H1 (cell line): Measurements from ENCODE around the gene TFDP3. TPM values are rescaled to one million over a fixed set of nuclear protein-coding genes. Genes with fewer than 3 reads are reported as not detected.

Source experiments
- CTCF ChIA-PET: fragments of 300-600 bp; sonication (Branson Sonifier 250); formaldehyde crosslinking; loops from one replicate; lab custom pipeline; 2021; ENCODE audit not compliant: partially characterized antibody; lab: Charles Lee
- POLR2A ChIA-PET: fragments of 300-600 bp; sonication (Branson Sonifier 250); formaldehyde crosslinking; loops from one replicate; lab custom pipeline; 2021; ENCODE audit warnings: inconsistent platforms; ENCODE audit not compliant: partially characterized antibody; lab: Charles Lee
- DNase-seq, 2 experiments: peaks; one replicate each; pipeline versions ENCODE4 v3.0.0 to v3.0.0-alpha.2; 2010 to 2022; ENCODE audit warnings: low spot score in 2 of 2, low read depth in 1 of 2, mixed read lengths in 1 of 2
- FAIRE-seq: peaks from 2 replicates; lab custom pipeline; 2011; peaks lifted over from hg19 to GRCh38; lab: Jason Lieb, UNC
- H2AFZ ChIP-seq: 2 replicates; pipeline ENCODE4 v1.8.1; 2012; ENCODE audit warnings: low read length, inconsistent platforms
- H2AK5ac ChIP-seq: 2 replicates; pipeline ENCODE4 v1.6.1; 2013; ENCODE audit warnings: low read depth, low read length
- H2BK120ac ChIP-seq: replicated peaks from 2 replicates; pipeline ENCODE3; 2013; ENCODE audit warnings: low read depth, low read length, inconsistent platforms
- H2BK12ac ChIP-seq: 2 replicates; pipeline ENCODE4 v1.6.1; 2013; ENCODE audit warnings: low read depth, low read length
- H2BK15ac ChIP-seq: 2 replicates; pipeline ENCODE4 v1.6.1; 2013; ENCODE audit warnings: low read length
- H2BK20ac ChIP-seq: 2 replicates; pipeline ENCODE4 v1.6.1; 2013; ENCODE audit warnings: low read length
- H2BK5ac ChIP-seq: 2 replicates; pipeline ENCODE4 v1.6.1; 2013; ENCODE audit warnings: low read depth, low read length
- H3K14ac ChIP-seq: 2 replicates; pipeline ENCODE4 v1.6.1; 2013; ENCODE audit warnings: inconsistent platforms; ENCODE audit not compliant: insufficient read length
- H3K18ac ChIP-seq: 2 replicates; pipeline ENCODE4 v1.6.1; 2013; ENCODE audit warnings: low read length; ENCODE audit errors: extremely low read depth
- H3K23ac ChIP-seq: 2 replicates; pipeline ENCODE4 v1.6.1; 2013; ENCODE audit warnings: inconsistent platforms; ENCODE audit not compliant: insufficient read length
- H3K23me2 ChIP-seq: 2 replicates; pipeline ENCODE4 v1.6.1; 2013; ENCODE audit warnings: low read depth, low read length
- H3K27ac ChIP-seq: 2 replicates; pipeline ENCODE4 v1.6.1; 2011; ENCODE audit warnings: low read depth, low read length, inconsistent platforms
- H3K27me3 ChIP-seq, 4 experiments: replicated peaks in 1 of 4; 1 replicate in 1 of 4; 2 replicates in 3 of 4; pipeline versions ENCODE4 v1.6.1 to v1.8.1; 2011 to 2013; ENCODE audit warnings: low read length in 3 of 4, mild to moderate bottlenecking in 3 of 4, inconsistent platforms in 2 of 4, mixed read lengths in 2 of 4, moderate library complexity in 1 of 4; ENCODE audit not compliant: control insufficient read depth in 3 of 4, insufficient read depth in 3 of 4; ENCODE audit errors: extremely low read depth in 1 of 4
- H3K36me3 ChIP-seq, 4 experiments: 2 replicates each; pipeline versions ENCODE4 v1.6.1 to v1.8.1; 2011 to 2013; ENCODE audit warnings: mild to moderate bottlenecking in 4 of 4, low read length in 3 of 4, moderate library complexity in 2 of 4, control low read depth in 1 of 4, inconsistent platforms in 1 of 4; ENCODE audit not compliant: insufficient read depth in 4 of 4, control insufficient read depth in 2 of 4
- H3K4ac ChIP-seq: replicated peaks from 2 replicates; pipeline ENCODE3; 2013; ENCODE audit warnings: low read length, low read depth, mixed read lengths, inconsistent platforms; ENCODE audit not compliant: insufficient read length
- H3K4me1 ChIP-seq, 4 experiments: replicated peaks in 1 of 4; 1 replicate in 1 of 4; 2 replicates in 3 of 4; pipeline versions ENCODE4 v1.6.1 to v1.8.1; 2011 to 2013; ENCODE audit warnings: low read length in 3 of 4, inconsistent platforms in 2 of 4, mixed read lengths in 1 of 4; ENCODE audit not compliant: insufficient read depth in 4 of 4, control insufficient read depth in 3 of 4
- H3K4me2 ChIP-seq, 2 experiments: 2 replicates each; pipeline versions ENCODE4 v1.6.1 to v1.8.1; 2011 to 2013; ENCODE audit warnings: low read depth in 2 of 2, low read length in 2 of 2, control low read depth in 1 of 2, inconsistent platforms in 1 of 2, mild to moderate bottlenecking in 1 of 2; ENCODE audit not compliant: insufficient read depth in 1 of 2
- H3K4me3 ChIP-seq, 4 experiments: fragments of 200-600, 300-600 bp in 1 of 4; sonication (generic), shearing (Covaris generic), sonication (Bioruptor Twin) in 1 of 4; 2 replicates each; pipeline versions ENCODE4 v1.5.1 to v1.8.1; 2011 to 2016; ENCODE audit warnings: low read length in 4 of 4, low read depth in 3 of 4, control low read depth in 2 of 4, inconsistent platforms in 2 of 4, mild to moderate bottlenecking in 2 of 4, mixed read lengths in 1 of 4, moderate library complexity in 1 of 4; ENCODE audit not compliant: insufficient read depth in 2 of 4; ENCODE audit errors: extremely low read depth in 1 of 4
- H3K56ac ChIP-seq: replicated peaks from 2 replicates; pipeline ENCODE3; 2013; ENCODE audit warnings: low read depth, mild to moderate bottlenecking, mixed read lengths, low read length, inconsistent platforms; ENCODE audit not compliant: insufficient read length
- H3K79me1 ChIP-seq: 2 replicates; pipeline ENCODE4 v1.6.1; 2013; ENCODE audit warnings: low read depth, low read length, control low read depth
- H3K79me2 ChIP-seq, 2 experiments: 2 replicates each; pipeline versions ENCODE4 v1.6.1 to v1.8.1; 2012 to 2013; ENCODE audit warnings: low read length in 2 of 2, mild to moderate bottlenecking in 2 of 2, inconsistent platforms in 1 of 2; ENCODE audit not compliant: insufficient read depth in 2 of 2, control insufficient read depth in 1 of 2
- H3K9ac ChIP-seq, 4 experiments: replicated peaks in 1 of 4; 1 replicate in 1 of 4; 2 replicates in 3 of 4; pipeline versions ENCODE4 v1.6.1 to v1.8.1; 2011 to 2013; ENCODE audit warnings: low read depth in 3 of 4, low read length in 3 of 4, control low read depth in 2 of 4, mild to moderate bottlenecking in 2 of 4, moderate library complexity in 2 of 4, inconsistent platforms in 1 of 4; ENCODE audit errors: extremely low read depth in 1 of 4
- H3K9me3 ChIP-seq, 2 experiments: 2 replicates each; pipeline versions ENCODE4 v1.6.1 to v1.8.1; 2012 to 2013; ENCODE audit warnings: mild to moderate bottlenecking in 2 of 2, moderate library complexity in 2 of 2, control low read depth in 1 of 2, inconsistent platforms in 1 of 2, low read depth in 1 of 2, low read length in 1 of 2, mixed read lengths in 1 of 2; ENCODE audit not compliant: insufficient read depth in 2 of 2
- H4K20me1 ChIP-seq, 2 experiments: replicated peaks in 1 of 2; 2 replicates each; pipeline versions ENCODE3 to v1.8.1; 2011 to 2013; ENCODE audit warnings: inconsistent platforms in 2 of 2, low read length in 2 of 2, mild to moderate bottlenecking in 1 of 2; ENCODE audit not compliant: insufficient read depth in 2 of 2, control insufficient read depth in 1 of 2
- H4K5ac ChIP-seq: 2 replicates; pipeline ENCODE4 v1.6.1; 2013; ENCODE audit warnings: low read length, low read depth, mixed read lengths, inconsistent platforms; ENCODE audit not compliant: insufficient read length
- H4K8ac ChIP-seq: 2 replicates; pipeline ENCODE4 v1.8.0; 2013; ENCODE audit warnings: mild to moderate bottlenecking, moderate library complexity, low read length, inconsistent platforms; ENCODE audit not compliant: insufficient read depth; ENCODE audit errors: extremely low read depth
- H4K91ac ChIP-seq: replicated peaks from 2 replicates; pipeline ENCODE3; 2013; ENCODE audit warnings: low read length, mixed read lengths, inconsistent platforms; ENCODE audit not compliant: insufficient read length
- BACH1 ChIP-seq: IDR thresholded peaks from 2 replicates; pipeline ENCODE4 v1.6.1; 2012; ENCODE audit warnings: low read length, improper control_type of control experiment
- CBX5 ChIP-seq: fragments of 300-800, 300-1000 bp; sonication (generic); IDR thresholded peaks from 2 replicates; pipeline ENCODE4 v1.7.1; 2016; ENCODE audit warnings: antibody characterized with exemption, low read length, low read depth
- SIN3A ChIP-seq, 2 experiments: IDR thresholded peaks in 1 of 2; conservative IDR thresholded peaks in 1 of 2; 2 replicates each; pipeline ENCODE4 v1.6.1; 2011 to 2012; ENCODE audit warnings: low read length in 2 of 2, improper control_type of control experiment in 1 of 2, low read depth in 1 of 2, mild to moderate bottlenecking in 1 of 2
- SP1 ChIP-seq: IDR thresholded peaks from 2 replicates; pipeline ENCODE4 v1.6.1; 2011; ENCODE audit warnings: low read depth, low read length
- TAF1 ChIP-seq: IDR thresholded peaks from 2 replicates; pipeline ENCODE4 v1.6.1; 2011; ENCODE audit warnings: mild to moderate bottlenecking, low read depth, low read length
- ZNF274 ChIP-seq: IDR thresholded peaks from 2 replicates; pipeline ENCODE4 v1.7.0; 2012; ENCODE audit warnings: low read length, borderline replicate concordance; ENCODE audit errors: extremely low read depth
- WGBS, 2 experiments: shearing (Covaris generic) in 1 of 2; methylation state at CpG; one replicate each; pipeline versions ENCODE4 v1.1.6 to v1.1.7; 2013 to 2015; ENCODE audit warnings: low lambda C conversion rate in 2 of 2, mixed read lengths in 2 of 2, inconsistent platforms in 1 of 2, low coverage in 1 of 2, missing lambda C conversion rate in 1 of 2; ENCODE audit not compliant: insufficient replicate concordance in 2 of 2, insufficient coverage in 1 of 2, insufficient read length in 1 of 2; ENCODE audit errors: extremely low coverage in 1 of 2, missing lambda C conversion rate in 1 of 2; 5-methylcytosine and 5-hydroxymethylcytosine counted together
- polyA plus RNA-seq, 7 experiments: library from polyadenylated mRNA; depleted of rRNA in 3 of 7; stranded (reverse) in 5 of 7; unstranded in 2 of 7; fragments of >200 nt in 5 of 7; fragments of 200-250 nt in 2 of 7; gene quantifications; 1 replicate in 5 of 7; 2 replicates in 1 of 7; 4 replicates in 1 of 7; pipeline versions ENCODE4 v1.2.1 to v1.2.3, GENCODE V29; 2011 to 2013; ENCODE audit warnings: missing spikeins in 2 of 7, mixed read lengths in 2 of 7
- total RNA-seq: library from RNA; stranded (reverse); fragmentation: NEBNext Ultra II Directional; extraction: Animal tissue kit (Norgen Biotek cat#: 25700); gene quantifications from 2 replicates; pipeline ENCODE4 v1.2.1, GENCODE V29; 2021

Gene TFDP3
- total and polyA plus RNA-seq, 2 of the 8 experiments (the other 6 are each of a cell fraction or from before 2014, with no cell fraction given) = not detected

GRCh38 chrX:133185119-133185518 is 33.0 kb downstream of the TFDP3 start:
- Histone ChIP-seq H3K9ac (no peak overlapping the region), H4K20me1 (no peaks in the 10 kb centered on the region), H3K79me2 (no peaks in the 10 kb centered on the region), H2BK20ac (no peak overlapping the region), H3K4ac (no peak overlapping the region), H3K14ac (no peak overlapping the region), H2BK5ac (no peak overlapping the region), H3K23me2 (no peaks in the 10 kb centered on the region), H3K56ac (no peak overlapping the region), H3K4me1 (no peaks in the 10 kb centered on the region; a peak in 2 of 7 replicates), H3K18ac (no peak overlapping the region), H3K23ac (no peak overlapping the region), H2BK15ac (no peak overlapping the region), H2BK120ac (no peak overlapping the region), H3K36me3 (no peaks in the 10 kb centered on the region), H3K27ac (no peak overlapping the region), H3K27me3 (no peaks in the 10 kb centered on the region), H3K4me2 (no peak overlapping the region), H3K9me3 (no peaks in the 10 kb centered on the region), H4K8ac (no peak overlapping the region), H4K5ac (no peak overlapping the region), H4K91ac (no peak overlapping the region), H3K79me1 (no peaks in the 10 kb centered on the region), H3K4me3 (no peak overlapping the region), H2BK12ac (no peak overlapping the region), H2AFZ (no peak overlapping the region), H2AK5ac (no peak overlapping the region)
- ChIA-PET CTCF (interaction anchor here (0.6 to 1.0 kb wide), 3 partner anchors 11 to 65 kb away, joined by 3 read pairs; no protein-coding TSS in a partner anchor), POLR2A (no interaction called here)
- WGBS, 2 experiments = 87% methylated on average over 4 of the region's 4 CpGs; no CpG with 5 or more reads in 1 of the 2 experiments
- TF ChIP-seq SIN3A (conservative IDR thresholded peaks at IDR 0.05 in 1 of 2, IDR thresholded peaks at IDR 0.05 in 1 of 2; ENCODE audit: low read depth in 1 of 2, low read length in 2 of 2) = no peak
- no peak for TF ChIP-seq CBX5
- TF ChIP-seq ZNF274 = no peak
- no peak for TF ChIP-seq SP1
- no peak for TF ChIP-seq BACH1
- no peak for TF ChIP-seq TAF1
- no peak for DNase-seq
- no peak for FAIRE-seq
